Activated CD4-positive, alpha-beta T cell treated with anti-CD3 and anti-CD28 coated beads, Interleukin-2, amount 10 ng/mL, durations not matched to agents 24 days and 14 days (primary cell): ENCODE results near the gene PCDHGA2. TPM values are rescaled to one million over a fixed set of nuclear protein-coding genes. Genes with fewer than 3 reads are reported as not detected.
"Not testable (repeated sequence)": the region's sequence is repeated elsewhere in the genome, so short reads cannot be mapped to it uniquely, and the experiment has no call there.

Experiments
- DNase-seq: peaks from one replicate; pipeline ENCODE4 v3.0.0; 2022
- H3K27ac Mint-ChIP-seq: one replicate; pipeline ENCODE4 v1.8.0; 2022; ENCODE audit warnings: mild to moderate bottlenecking, mixed read lengths
- H3K27me3 Mint-ChIP-seq: one replicate; pipeline ENCODE4 v1.8.0; 2022; ENCODE audit warnings: mixed read lengths
- H3K36me3 Mint-ChIP-seq: one replicate; pipeline ENCODE4 v1.8.0; 2022; ENCODE audit warnings: low read depth, mild to moderate bottlenecking, mixed read lengths
- H3K4me1 Mint-ChIP-seq: one replicate; pipeline ENCODE4 v1.8.0; 2021; ENCODE audit warnings: mixed read lengths
- H3K4me3 Mint-ChIP-seq: one replicate; pipeline ENCODE4 v1.8.0; 2022; ENCODE audit warnings: mild to moderate bottlenecking, moderate library complexity, mixed read lengths
- H3K9me3 Mint-ChIP-seq: one replicate; pipeline ENCODE4 v1.8.0; 2021; ENCODE audit warnings: mixed read lengths
- intact Hi-C: fragments of 100-400 bp; cut with micrococcal nuclease; formaldehyde crosslinking; loops from one replicate; pipeline ENCODE4 v1.15.1; 2023
- total RNA-seq: library from RNA; stranded (reverse); gene quantifications from 2 replicates; pipeline ENCODE4 v1.2.3, GENCODE V29; 2022

The PCDHGA2 gene
- total RNA-seq, 1 donor from 2014 or later, result 0.12 TPM

GRCh38 chr5:141375444-141376155 is 37.0 kb downstream of the PCDHGA2 start:
- H3K27ac Mint-ChIP-seq, H3K36me3 Mint-ChIP-seq, intact Hi-C loops, DNase-seq, H3K4me1 Mint-ChIP-seq, H3K4me3 Mint-ChIP-seq: not testable (repeated sequence)
- Mint-ChIP-seq H3K9me3 (peaks cover 22% of the 10 kb centered on the region), H3K27me3 (peaks cover 11% of the 10 kb centered on the region)

- H3K27ac Mint-ChIP-seq, result peak within 1 kb of the TSS; percentile 20
- peaks cover 4% of the 10 kb centered on the region for H3K9me3 Mint-ChIP-seq
- no peaks in the 10 kb centered on the region for H3K4me1 Mint-ChIP-seq
- intact Hi-C loops, result no loop called here
- peaks cover 8% of the 10 kb centered on the region for H3K27me3 Mint-ChIP-seq
- H3K4me3 Mint-ChIP-seq, result peak within 1 kb of the TSS; percentile 82
- DNase-seq, result peak; percentile 55
- H3K36me3 Mint-ChIP-seq, result no peaks in the 10 kb centered on the region
Measured at GRCh38 chr5:141382469-141383294, 44.1 kb downstream of the PCDHGA2 start, which contains the start of gene PCDHGA7. Gene PCDHGA7, plus strand, starts transcription at chr5:141382742. Its CDS starts 158 bp downstream, at chr5:141382900.

- DNase-seq, result no peak
- Mint-ChIP-seq H3K4me3 (peak overlapping the region; percentile 82), H3K4me1 (no peaks in the 10 kb centered on the region), H3K36me3 (no peaks in the 10 kb centered on the region), H3K9me3 (peaks cover 6% of the 10 kb centered on the region), H3K27ac (no peak overlapping the region), H3K27me3 (peaks cover 8% of the 10 kb centered on the region)
- intact Hi-C loops, result no loop called here
Measured at GRCh38 chr5:141383345-141383744, 44.8 kb downstream of the PCDHGA2 start.

GRCh38 chr5:141384471-141385267 is 46.1 kb downstream of the PCDHGA2 start:
- Mint-ChIP-seq H3K36me3 (no peaks in the 10 kb centered on the region), H3K27me3 (peaks cover 13% of the 10 kb centered on the region), H3K9me3 (peaks cover 14% of the 10 kb centered on the region), H3K4me3 (no peak overlapping the region), H3K27ac (no peak overlapping the region), H3K4me1 (no peaks in the 10 kb centered on the region)
- intact Hi-C loops, result no loop called here
- DNase-seq, result no peak

GRCh38 chr5:141387557-141388311 is 49.2 kb downstream of the PCDHGA2 start, which contains the start of gene PCDHGB4:
Gene PCDHGB4, plus strand, starts transcription at chr5:141387698. Its CDS starts 187 bp downstream, at chr5:141387885.
- peaks cover 25% of the 10 kb centered on the region for H3K9me3 Mint-ChIP-seq
- peak; percentile 74 for DNase-seq
- H3K4me3 Mint-ChIP-seq, result peak within 1 kb of the TSS; percentile 56
- intact Hi-C loops, H3K4me1 Mint-ChIP-seq, H3K27ac Mint-ChIP-seq, H3K36me3 Mint-ChIP-seq: not testable (repeated sequence)
- H3K27me3 Mint-ChIP-seq, result peaks cover 17% of the 10 kb centered on the region

- Mint-ChIP-seq H3K36me3 (peaks cover 3% of the 10 kb centered on the region), H3K27me3 (peaks cover 16% of the 10 kb centered on the region), H3K4me3 (peak overlapping the region; percentile 8), H3K9me3 (peaks cover 30% of the 10 kb centered on the region), H3K4me1 (no peaks in the 10 kb centered on the region), H3K27ac (no peak overlapping the region)
- no peak for DNase-seq
- intact Hi-C loops, result no loop called here
Measured at GRCh38 chr5:141388661-141389060, 50.1 kb downstream of the PCDHGA2 start.

- peaks cover 35% of the 10 kb centered on the region for H3K9me3 Mint-ChIP-seq
- H3K4me3 Mint-ChIP-seq, result no peak overlapping the region
- no peak overlapping the region for H3K27ac Mint-ChIP-seq
- H3K36me3 Mint-ChIP-seq, result peaks cover 3% of the 10 kb centered on the region
- intact Hi-C loops, result no loop called here
- DNase-seq, result no peak
- peaks cover 19% of the 10 kb centered on the region for H3K27me3 Mint-ChIP-seq
- H3K4me1 Mint-ChIP-seq, result no peaks in the 10 kb centered on the region
Measured at GRCh38 chr5:141389153-141390042, 50.8 kb downstream of the PCDHGA2 start.

- Mint-ChIP-seq H3K4me3 (no peak within 1 kb of the TSS), H3K9me3 (peaks cover 38% of the 10 kb centered on the region), H3K27ac (no peak within 1 kb of the TSS), H3K4me1 (no peaks in the 10 kb centered on the region), H3K36me3 (peaks cover 3% of the 10 kb centered on the region), H3K27me3 (peaks cover 22% of the 10 kb centered on the region)
- DNase-seq, result peak; percentile 50
- intact Hi-C loops, result no loop called here
Measured at GRCh38 chr5:141392429-141393198, 54.1 kb downstream of the PCDHGA2 start, which contains the start of gene PCDHGA8. Gene PCDHGA8, plus strand, starts transcription at chr5:141392633. Its CDS starts 181 bp downstream, at chr5:141392814.

Other genes starting within 250 kb of the PCDHGA2 start
- gene PCDHB2, start 244.1 kb upstream of the PCDHGA2 start, total RNA-seq, result 0.19 TPM in 1 of 2 replicates, not detected in the other
- not detected in 2 replicates for gene PCDHB3, start 238.3 kb upstream of the PCDHGA2 start, total RNA-seq
- gene PCDHB4, start 216.9 kb upstream of the PCDHGA2 start, total RNA-seq, result not detected in 2 replicates
- gene PCDHB5, start 203.6 kb upstream of the PCDHGA2 start, total RNA-seq, result not detected in 2 replicates
- not detected in 2 replicates for gene PCDHB6, start 188.7 kb upstream of the PCDHGA2 start, total RNA-seq
- not detected in 2 replicates for gene PCDHB7, start 166.1 kb upstream of the PCDHGA2 start, total RNA-seq
- gene PCDHB8, start 161.0 kb upstream of the PCDHGA2 start, total RNA-seq, result not detected in 2 replicates
- gene PCDHB16, start 156.4 kb upstream of the PCDHGA2 start, total RNA-seq, result not detected in 2 replicates
- gene PCDHB9, start 151.6 kb upstream of the PCDHGA2 start, total RNA-seq, result not detected in 2 replicates
- not detected in 2 replicates for gene PCDHB10, start 146.4 kb upstream of the PCDHGA2 start, total RNA-seq
- not detected in 2 replicates for gene PCDHB11, start 139.1 kb upstream of the PCDHGA2 start, total RNA-seq
- gene PCDHB12, start 130.0 kb upstream of the PCDHGA2 start, total RNA-seq, result not detected in 2 replicates
- 0.05 TPM in 1 of 2 replicates, not detected in the other for gene PCDHB13, start 124.8 kb upstream of the PCDHGA2 start, total RNA-seq
- gene PCDHB14, start 115.4 kb upstream of the PCDHGA2 start, total RNA-seq, result not detected in 2 replicates
- not detected in 2 replicates for gene PCDHB15, start 93.4 kb upstream of the PCDHGA2 start, total RNA-seq
- gene SLC25A2, start 34.7 kb upstream of the PCDHGA2 start, total RNA-seq, result 0.14 and 0.23 TPM in 2 replicates
- 71.5 and 75.0 TPM in 2 replicates for gene TAF7, start 18.0 kb upstream of the PCDHGA2 start, total RNA-seq
- 0.07 and 0.09 TPM in 2 replicates for gene PCDHGA1, start 8.2 kb upstream of the PCDHGA2 start, total RNA-seq
- gene PCDHGA3, start 5.1 kb downstream of the PCDHGA2 start, total RNA-seq, result 0.14 and 0.19 TPM in 2 replicates
- gene PCDHGB1, start 11.3 kb downstream of the PCDHGA2 start, total RNA-seq, result 0.14 and 0.19 TPM in 2 replicates
- gene PCDHGA4, start 16.3 kb downstream of the PCDHGA2 start, total RNA-seq, result 0.33 and 0.37 TPM in 2 replicates
- 0.63 and 0.97 TPM in 2 replicates for gene PCDHGB2, start 21.2 kb downstream of the PCDHGA2 start, total RNA-seq
- 0.19 and 0.51 TPM in 2 replicates for gene PCDHGA5, start 25.4 kb downstream of the PCDHGA2 start, total RNA-seq
- 0.40 and 0.49 TPM in 2 replicates for gene PCDHGB3, start 31.5 kb downstream of the PCDHGA2 start, total RNA-seq
- gene PCDHGA6, start 35.1 kb downstream of the PCDHGA2 start, total RNA-seq, result 0.31 and 0.54 TPM in 2 replicates
- 0.05 and 0.23 TPM in 2 replicates for gene PCDHGA7, start 44.0 kb downstream of the PCDHGA2 start, total RNA-seq
- gene PCDHGB4, start 48.9 kb downstream of the PCDHGA2 start, total RNA-seq, result 0.21 TPM in 2 replicates
- gene PCDHGA8, start 53.9 kb downstream of the PCDHGA2 start, total RNA-seq, result 0.02 and 0.09 TPM in 2 replicates
- 0.43 and 0.47 TPM in 2 replicates for gene PCDHGB5, start 59.2 kb downstream of the PCDHGA2 start, total RNA-seq
- gene PCDHGA9, start 64.0 kb downstream of the PCDHGA2 start, total RNA-seq, result 0.33 and 0.44 TPM in 2 replicates
- 0.09 and 0.14 TPM in 2 replicates for gene PCDHGB6, start 69.3 kb downstream of the PCDHGA2 start, total RNA-seq
- gene PCDHGA10, start 74.2 kb downstream of the PCDHGA2 start, total RNA-seq, result 0.07 and 0.21 TPM in 2 replicates
- gene PCDHGB7, start 78.9 kb downstream of the PCDHGA2 start, total RNA-seq, result 0.12 and 0.17 TPM in 2 replicates
- gene PCDHGA11, start 82.3 kb downstream of the PCDHGA2 start, total RNA-seq, result 0.23 and 0.31 TPM in 2 replicates
- 0.12 and 0.16 TPM in 2 replicates for gene PCDHGA12, start 91.7 kb downstream of the PCDHGA2 start, total RNA-seq
- gene PCDHGC3, start 137.2 kb downstream of the PCDHGA2 start, total RNA-seq, result 0.24 and 0.58 TPM in 2 replicates
- not detected in 2 replicates for gene PCDHGC4, start 146.3 kb downstream of the PCDHGA2 start, total RNA-seq
- gene PCDHGC5, start 150.3 kb downstream of the PCDHGA2 start, total RNA-seq, result not detected in 2 replicates